Neuronal stem cell (in vitro differentiated cells): ENCODE measurements around the gene CAMK2N1.
A peak's percentile ranks its signal among the peaks of the same experiment; 100 is the strongest.

Experiments used
- DNase-seq: peaks from one replicate; pipeline ENCODE4 v3.0.0-alpha.2; 2013; ENCODE audit warnings: low spot score
- H2AFZ ChIP-seq: one replicate; pipeline ENCODE4 v1.6.1; 2013; ENCODE audit warnings: mild to moderate bottlenecking, low read length, inconsistent platforms
- H2AK5ac ChIP-seq: 2 replicates; pipeline ENCODE4 v1.6.1; 2013; ENCODE audit warnings: low read depth, mild to moderate bottlenecking, inconsistent platforms, low read length, moderate library complexity, mixed read lengths
- H2BK120ac ChIP-seq: 2 replicates; pipeline ENCODE4 v1.6.1; 2013; ENCODE audit warnings: low read depth, mild to moderate bottlenecking, inconsistent platforms, low read length, moderate library complexity, mixed read lengths
- H2BK12ac ChIP-seq: one replicate; pipeline ENCODE4 v1.6.1; 2013; ENCODE audit warnings: low read length, inconsistent platforms
- H2BK15ac ChIP-seq: 2 replicates; pipeline ENCODE4 v1.6.1; 2013; ENCODE audit warnings: mild to moderate bottlenecking, low read length, inconsistent platforms, mixed read lengths
- H2BK5ac ChIP-seq: one replicate; pipeline ENCODE4 v1.6.1; 2013; ENCODE audit warnings: inconsistent platforms, mild to moderate bottlenecking, low read length, moderate library complexity
- H3K14ac ChIP-seq: one replicate; pipeline ENCODE4 v1.6.1; 2013; ENCODE audit warnings: low read length, inconsistent platforms
- H3K18ac ChIP-seq: 2 replicates; pipeline ENCODE4 v1.6.1; 2013; ENCODE audit warnings: low read length, inconsistent platforms
- H3K23ac ChIP-seq: 2 replicates; pipeline ENCODE4 v1.6.1; 2013; ENCODE audit warnings: low read depth, mild to moderate bottlenecking, mixed read lengths, low read length, inconsistent platforms; ENCODE audit not compliant: poor library complexity
- H3K27ac ChIP-seq: replicated peaks from 3 replicates; pipeline ENCODE4 v1.5.1; 2013; ENCODE audit warnings: low read length, inconsistent platforms
- H3K27me3 ChIP-seq, 3 experiments: 2 replicates each; pipeline ENCODE4 v1.6.1; 2013; ENCODE audit warnings: low read length in 3 of 3, mild to moderate bottlenecking in 2 of 3, inconsistent platforms in 1 of 3, low read depth in 1 of 3, mixed read lengths in 1 of 3, moderate library complexity in 1 of 3; ENCODE audit not compliant: control insufficient read depth in 3 of 3, insufficient read depth in 3 of 3
- H3K36me3 ChIP-seq, 2 donors: replicated peaks in 1 of 2; 2 replicates each; pipeline ENCODE4 v1.6.1; 2013; ENCODE audit warnings: low read length in 2 of 2; ENCODE audit not compliant: control insufficient read depth in 2 of 2, insufficient read depth in 2 of 2
- H3K4ac ChIP-seq: 2 replicates; pipeline ENCODE4 v1.6.1; 2013; ENCODE audit warnings: inconsistent platforms, mild to moderate bottlenecking, low read length, moderate library complexity
- H3K4me1 ChIP-seq, 2 donors: 1 replicate in 1 of 2; 2 replicates in 1 of 2; pipeline ENCODE4 v1.6.1; 2013; ENCODE audit warnings: low read length in 2 of 2, low read depth in 1 of 2; ENCODE audit not compliant: control insufficient read depth in 2 of 2, insufficient read depth in 1 of 2
- H3K4me2 ChIP-seq: one replicate; pipeline ENCODE4 v1.6.1; 2013; ENCODE audit warnings: mild to moderate bottlenecking, low read length, inconsistent platforms; ENCODE audit not compliant: insufficient read depth, poor library complexity, severe bottlenecking
- H3K4me3 ChIP-seq, 2 donors: 2 replicates each; pipeline ENCODE4 v1.5.1; 2013; ENCODE audit warnings: low read length in 2 of 2, mild to moderate bottlenecking in 2 of 2, inconsistent platforms in 1 of 2, moderate library complexity in 1 of 2
- H3K79me1 ChIP-seq: one replicate; pipeline ENCODE4 v1.6.1; 2013; ENCODE audit warnings: low read depth, mild to moderate bottlenecking, inconsistent platforms, low read length, moderate library complexity
- H3K9ac ChIP-seq: one replicate; pipeline ENCODE4 v1.6.1; 2013; ENCODE audit warnings: mild to moderate bottlenecking, low read depth, low read length, inconsistent platforms; ENCODE audit not compliant: poor library complexity
- H3K9me3 ChIP-seq, 2 donors: replicated peaks in 1 of 2; 2 replicates each; pipeline versions ENCODE3 to v1.6.1; 2013; ENCODE audit warnings: low read length in 2 of 2, mild to moderate bottlenecking in 2 of 2, inconsistent platforms in 1 of 2, low read depth in 1 of 2, mixed read lengths in 1 of 2, moderate library complexity in 1 of 2; ENCODE audit not compliant: control insufficient read depth in 2 of 2, insufficient read depth in 1 of 2
- H4K8ac ChIP-seq: one replicate; pipeline ENCODE4 v1.6.1; 2013; ENCODE audit warnings: low read depth, mild to moderate bottlenecking, inconsistent platforms, low read length, moderate library complexity
- H4K91ac ChIP-seq: one replicate; pipeline ENCODE4 v1.6.1; 2013; ENCODE audit warnings: low read length, low read depth, mild to moderate bottlenecking, inconsistent platforms; ENCODE audit not compliant: poor library complexity
- WGBS, 2 donors: extraction: QIAGEN DNeasy Blood & Tissue Kit; methylation state at CpG; one replicate each; pipeline ENCODE4 v1.1.7; 2013; ENCODE audit warnings: missing lambda C conversion rate in 2 of 2, mixed read lengths in 1 of 2; ENCODE audit not compliant: insufficient read length in 2 of 2, insufficient replicate concordance in 1 of 2; ENCODE audit errors: extremely low coverage in 2 of 2; 5-methylcytosine and 5-hydroxymethylcytosine counted together

CAMK2N1 gene

GRCh38 chr1:20440785-20441200, 45.2 kb downstream of the CAMK2N1 start:
- H3K23ac ChIP-seq: no peak overlapping the region
- H2BK15ac ChIP-seq: no peak overlapping the region
- no peaks in the 10 kb centered on the region for H3K36me3 ChIP-seq
- no peak overlapping the region for H3K4me2 ChIP-seq
- no peak overlapping the region for H3K4ac ChIP-seq
- no peak overlapping the region for H3K18ac ChIP-seq
- no peaks in the 10 kb centered on the region for H3K27me3 ChIP-seq
- H3K4me3 ChIP-seq: no peak overlapping the region
- H3K27ac ChIP-seq: no peak overlapping the region
- no peak overlapping the region for H2BK5ac ChIP-seq
- peak; percentile 46 for DNase-seq
- H2BK120ac ChIP-seq: no peak overlapping the region
- H3K9ac ChIP-seq: no peak overlapping the region
- H2BK12ac ChIP-seq: no peak overlapping the region
- no peak overlapping the region for H4K8ac ChIP-seq
- H3K4me1 ChIP-seq: peaks cover 7 to 18% of the 10 kb centered on the region in 2 donors
- no peak overlapping the region for H2AK5ac ChIP-seq
- H3K14ac ChIP-seq: no peak overlapping the region
- H4K91ac ChIP-seq: no peak overlapping the region
- H2AFZ ChIP-seq: peak overlapping the region; percentile 52
- H3K9me3 ChIP-seq: no peaks in the 10 kb centered on the region
- H3K79me1 ChIP-seq: no peaks in the 10 kb centered on the region
- no CpG with 5 or more reads among the region's 6 CpGs for WGBS, 2 donors

DNA sequence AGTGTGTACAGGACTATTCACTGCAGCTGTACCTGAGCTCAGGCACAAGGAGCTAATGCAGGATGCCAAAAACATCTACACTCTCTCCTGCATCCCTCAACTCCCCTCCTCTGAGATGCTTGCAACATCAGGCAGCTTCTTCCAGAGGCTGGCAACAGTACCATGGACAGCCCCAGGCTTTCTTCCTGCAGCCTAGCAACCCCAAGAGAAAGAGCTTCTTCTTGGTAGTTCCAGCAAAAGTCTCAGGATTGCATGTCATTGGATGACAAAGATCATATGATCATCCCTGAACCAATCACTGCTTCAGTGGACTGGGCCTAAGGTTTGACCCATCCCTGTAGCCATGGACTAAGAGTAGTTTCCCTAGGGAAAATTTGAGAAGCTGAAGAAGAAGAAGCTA, 46.7 kb downstream of the CAMK2N1 start:
- no peak overlapping the region for H3K9ac ChIP-seq
- no peak overlapping the region for H3K27ac ChIP-seq
- no peak overlapping the region for H3K23ac ChIP-seq
- no peak overlapping the region for H2BK120ac ChIP-seq
- DNase-seq: no peak
- no peaks in the 10 kb centered on the region for H3K36me3 ChIP-seq
- no peaks in the 10 kb centered on the region for H3K79me1 ChIP-seq
- no peak overlapping the region for H2AFZ ChIP-seq
- H3K9me3 ChIP-seq: no peaks in the 10 kb centered on the region
- no peak overlapping the region for H3K4me2 ChIP-seq
- no peaks in the 10 kb centered on the region for H3K27me3 ChIP-seq
- no peak overlapping the region for H3K4ac ChIP-seq
- no peak overlapping the region for H2BK5ac ChIP-seq
- no peak overlapping the region for H3K4me3 ChIP-seq
- H3K14ac ChIP-seq: no peak overlapping the region
- no peak overlapping the region for H2BK12ac ChIP-seq
- no peak overlapping the region for H2AK5ac ChIP-seq
- H3K18ac ChIP-seq: no peak overlapping the region
- no peak overlapping the region for H4K91ac ChIP-seq
- peaks cover 7 to 14% of the 10 kb centered on the region in 2 donors for H3K4me1 ChIP-seq
- no peak overlapping the region for H4K8ac ChIP-seq
- H2BK15ac ChIP-seq: no peak overlapping the region

- Histone ChIP-seq H2BK5ac (no peak overlapping the region), H2AFZ (no peak overlapping the region), H3K79me1 (no peaks in the 10 kb centered on the region), H3K4me1 (peaks cover 0 to 1% of the 10 kb centered on the region in 2 donors), H3K9ac (no peak overlapping the region), H2BK15ac (no peak overlapping the region), H3K18ac (no peak overlapping the region), H3K4me2 (no peak overlapping the region), H3K27ac (no peak overlapping the region), H2BK12ac (no peak overlapping the region), H3K23ac (no peak overlapping the region), H3K27me3 (peaks cover 0 to 4% (median 0%) of the 10 kb centered on the region in 3 experiments), H2AK5ac (no peak overlapping the region), H3K4me3 (no peak overlapping the region), H4K8ac (no peak overlapping the region), H4K91ac (no peak overlapping the region), H3K36me3 (no peaks in the 10 kb centered on the region), H3K14ac (no peak overlapping the region), H2BK120ac (no peak overlapping the region), H3K4ac (no peak overlapping the region), H3K9me3 (no peaks in the 10 kb centered on the region)
- WGBS, 2 donors: no CpG with 5 or more reads among the region's 2 CpGs
- no peak for DNase-seq
Measured at GRCh38 chr1:20437640-20438039, 48.4 kb downstream of the CAMK2N1 start.

DNA sequence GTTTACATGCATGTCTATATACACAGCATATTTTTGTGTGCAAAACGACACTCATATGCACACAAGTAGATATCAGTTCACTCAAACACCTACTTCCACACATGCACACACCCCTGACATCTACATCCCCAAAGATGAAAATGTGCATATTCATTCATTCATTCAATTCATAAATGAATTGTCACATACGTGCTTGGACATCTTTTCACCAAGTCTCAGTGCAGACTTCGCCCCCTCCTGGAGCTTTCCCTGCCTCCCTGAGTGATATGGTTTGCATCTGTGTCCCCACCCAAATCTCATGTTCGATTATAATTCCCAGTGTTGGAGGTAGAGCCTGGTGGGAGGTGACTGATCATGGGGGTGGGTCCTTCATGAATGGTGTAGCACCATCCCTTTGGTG, 53.1 kb downstream of the CAMK2N1 start:
- no CpG with 5 or more reads among the region's 4 CpGs for WGBS, 2 donors
- no peak overlapping the region for H2BK120ac ChIP-seq
- no peak overlapping the region for H2BK15ac ChIP-seq

More for the DNA sequence above, 53.1 kb downstream of the CAMK2N1 start:
- no peak overlapping the region for H4K91ac ChIP-seq
- H2BK12ac ChIP-seq: no peak overlapping the region
- H2BK5ac ChIP-seq: no peak overlapping the region
- no peaks in the 10 kb centered on the region for H3K79me1 ChIP-seq
- no peak overlapping the region for H3K18ac ChIP-seq
- no peak for DNase-seq
- H2AFZ ChIP-seq: no peak overlapping the region
- peaks cover 0 to 19% (median 0%) of the 10 kb centered on the region in 3 experiments for H3K27me3 ChIP-seq
- H3K9ac ChIP-seq: no peak overlapping the region
- no peak overlapping the region for H3K14ac ChIP-seq
- H3K23ac ChIP-seq: no peak overlapping the region
- no peaks in the 10 kb centered on the region for H3K36me3 ChIP-seq
- H3K4me1 ChIP-seq: peaks cover 0 to 5% of the 10 kb centered on the region in 2 donors
- no peak overlapping the region for H3K27ac ChIP-seq
- no peaks in the 10 kb centered on the region for H3K9me3 ChIP-seq
- H3K4ac ChIP-seq: no peak overlapping the region
- H3K4me2 ChIP-seq: no peak overlapping the region
- no peak overlapping the region for H2AK5ac ChIP-seq
- H4K8ac ChIP-seq: no peak overlapping the region
- no peak overlapping the region for H3K4me3 ChIP-seq
